ENCODE data around the gene DCBLD1.
"Not testable (repeated sequence)": the region's sequence is repeated elsewhere in the genome, so short reads cannot be mapped to it uniquely, and the experiment has no call there.

The DCBLD1 gene

DNA sequence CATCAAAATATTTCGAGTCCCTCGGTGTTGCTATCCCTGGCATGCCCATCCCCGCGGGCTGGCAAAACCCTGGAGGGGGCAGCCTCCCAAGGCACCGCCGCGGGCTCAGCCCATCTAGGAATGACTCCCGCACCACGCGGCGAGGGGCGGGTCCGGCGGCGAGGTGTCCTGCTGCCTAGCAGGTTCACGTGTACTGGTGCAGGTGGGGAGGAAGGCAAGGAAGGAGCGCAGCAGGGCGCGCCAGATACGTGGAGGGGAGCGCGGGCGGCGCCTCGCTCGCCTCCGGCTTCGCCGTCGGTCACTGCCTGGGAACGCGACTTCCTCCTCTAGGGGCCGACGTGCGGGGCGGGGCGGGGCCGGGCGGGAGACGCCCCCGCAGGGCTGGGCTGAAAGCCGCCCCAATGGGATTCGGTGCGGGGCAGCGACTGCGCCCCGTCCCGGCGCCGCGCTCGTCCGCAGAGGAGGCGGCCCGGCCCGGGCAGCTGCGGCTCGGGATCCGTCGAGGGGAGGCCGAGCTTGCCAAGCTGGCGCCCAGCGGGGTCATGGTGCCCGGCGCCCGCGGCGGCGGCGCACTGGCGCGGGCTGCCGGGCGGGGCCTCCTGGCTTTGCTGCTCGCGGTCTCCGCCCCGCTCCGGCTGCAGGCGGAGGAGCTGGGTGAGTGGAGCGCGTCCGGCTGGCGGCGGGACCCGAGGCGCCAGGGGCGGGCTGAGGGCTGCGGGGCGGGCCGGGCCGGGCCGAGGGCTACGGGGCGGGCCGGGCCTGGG is at the start of gene DCBLD1:
TSS of gene DCBLD1 (plus strand) at position 435 of the 764 bp plus-strand sequence. CDS start at position 543, 108 bp downstream.
- DNase-seq, result peak; percentile 72

- no peak for DNase-seq
Measured at GRCh38 chr6:117440706-117441525, 41.6 kb upstream of the DCBLD1 start.

GRCh38 chr6:117441824-117442264 is 40.6 kb upstream of the DCBLD1 start:
- DNase-seq, result no peak

- not testable (repeated sequence) for DNase-seq
Measured at GRCh38 chr6:117442313-117442712, 40.2 kb upstream of the DCBLD1 start.

DNA sequence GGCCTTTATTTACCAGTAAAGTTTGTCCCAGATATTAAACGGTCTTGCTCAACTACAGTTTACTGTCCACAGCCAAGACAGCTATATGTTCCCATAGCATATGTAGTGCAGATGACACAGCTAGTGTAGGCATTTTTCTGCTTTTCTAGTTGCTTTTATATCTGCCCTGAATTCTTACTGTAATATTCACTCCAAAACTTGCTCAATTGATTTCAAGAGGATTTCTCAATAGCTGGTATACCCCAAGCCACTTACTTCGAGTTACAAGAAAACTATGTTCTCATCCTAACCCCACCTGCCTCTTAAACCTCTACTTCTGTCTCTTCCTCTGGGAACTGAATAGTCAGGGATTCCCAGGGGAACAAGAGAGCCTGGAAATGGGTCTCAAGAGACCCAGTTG is 37.9 kb upstream of the DCBLD1 start:
- DNase-seq, result no peak

GRCh38 chr6:117446861-117447260 is 35.6 kb upstream of the DCBLD1 start:
- no peak for DNase-seq

- DNase-seq, result no peak
Measured at GRCh38 chr6:117448011-117448410, 34.5 kb upstream of the DCBLD1 start.

- no peak for DNase-seq
Measured at GRCh38 chr6:117448732-117449485, 33.6 kb upstream of the DCBLD1 start.

GRCh38 chr6:117449549-117450439 is 32.7 kb upstream of the DCBLD1 start:
- DNase-seq, result peak; percentile 22

DNA sequence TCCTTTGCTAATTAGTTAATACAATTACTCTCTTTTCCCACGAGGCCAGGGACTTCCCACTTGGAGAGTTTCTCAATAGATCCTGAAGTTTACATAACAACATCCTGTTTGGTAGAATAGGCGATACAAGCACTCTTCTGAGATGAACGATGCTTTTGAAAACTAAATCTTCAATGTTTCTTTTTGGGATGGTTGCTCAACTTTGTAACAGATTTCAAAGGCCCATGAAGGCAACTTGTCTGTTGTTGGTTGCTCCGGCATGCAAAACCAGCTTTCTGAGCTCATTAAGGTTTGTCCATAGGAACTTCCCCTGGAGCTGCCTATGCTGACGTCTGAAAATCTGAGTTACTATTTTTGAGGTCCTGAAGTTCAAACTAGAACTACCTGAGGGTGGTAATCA is 30.8 kb upstream of the DCBLD1 start:
- no peak for DNase-seq

GRCh38 chr6:117456250-117456649 is 26.2 kb upstream of the DCBLD1 start:
- DNase-seq, result no peak

DNA sequence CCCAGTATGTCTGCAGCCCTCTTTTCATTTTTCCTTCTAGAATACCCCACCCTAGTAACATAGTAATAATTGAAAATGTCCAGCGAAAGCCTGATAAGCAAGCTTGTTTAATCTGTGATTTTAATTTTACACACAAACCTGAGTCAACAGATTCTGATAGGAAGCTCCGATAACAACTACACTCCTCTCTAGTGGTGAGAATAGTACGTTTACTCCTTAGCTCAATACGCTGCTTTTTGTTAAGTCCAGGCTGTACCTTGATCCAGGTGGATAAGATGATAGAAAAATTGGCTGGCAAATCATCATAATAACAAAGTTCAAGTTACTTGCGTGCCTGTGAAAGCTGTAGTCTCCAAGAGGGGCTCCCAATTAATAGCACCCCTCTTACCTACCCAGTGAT is 25.5 kb upstream of the DCBLD1 start:
- DNase-seq, result no peak

DNA sequence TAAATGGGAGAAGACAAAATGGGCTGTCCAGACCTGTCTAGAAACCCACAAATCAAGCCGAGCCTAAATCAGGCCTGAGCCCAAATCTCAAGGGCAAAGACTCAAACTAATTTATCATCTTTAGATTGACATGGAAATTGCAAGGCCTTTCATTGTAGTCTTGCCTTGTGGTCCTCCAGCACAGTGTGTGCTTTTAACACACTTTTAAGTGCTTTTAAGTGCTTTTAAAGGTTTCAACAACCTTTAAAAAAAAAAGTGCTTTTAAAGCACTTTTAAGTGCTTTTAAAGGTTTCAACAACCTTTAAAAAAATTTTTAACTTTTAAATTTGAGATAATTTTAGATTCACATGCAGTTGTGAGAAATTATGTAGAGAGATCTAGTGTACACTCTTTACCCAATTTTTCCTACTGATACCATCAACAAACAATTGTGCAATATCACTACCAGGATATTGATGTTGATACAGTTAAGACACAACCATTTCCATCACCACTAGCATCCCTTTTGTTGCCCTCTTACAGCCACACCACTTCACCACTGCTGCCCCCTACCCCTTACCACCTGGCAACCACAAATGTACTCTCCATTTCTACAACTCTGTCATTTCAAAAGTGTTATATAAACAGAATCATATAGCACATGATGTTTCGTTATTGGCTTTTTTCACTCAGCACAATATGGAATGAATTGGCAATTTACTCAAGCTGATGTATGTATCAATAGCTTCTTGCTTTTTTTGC is 23.1 kb upstream of the DCBLD1 start:
- no peak for DNase-seq

DNA sequence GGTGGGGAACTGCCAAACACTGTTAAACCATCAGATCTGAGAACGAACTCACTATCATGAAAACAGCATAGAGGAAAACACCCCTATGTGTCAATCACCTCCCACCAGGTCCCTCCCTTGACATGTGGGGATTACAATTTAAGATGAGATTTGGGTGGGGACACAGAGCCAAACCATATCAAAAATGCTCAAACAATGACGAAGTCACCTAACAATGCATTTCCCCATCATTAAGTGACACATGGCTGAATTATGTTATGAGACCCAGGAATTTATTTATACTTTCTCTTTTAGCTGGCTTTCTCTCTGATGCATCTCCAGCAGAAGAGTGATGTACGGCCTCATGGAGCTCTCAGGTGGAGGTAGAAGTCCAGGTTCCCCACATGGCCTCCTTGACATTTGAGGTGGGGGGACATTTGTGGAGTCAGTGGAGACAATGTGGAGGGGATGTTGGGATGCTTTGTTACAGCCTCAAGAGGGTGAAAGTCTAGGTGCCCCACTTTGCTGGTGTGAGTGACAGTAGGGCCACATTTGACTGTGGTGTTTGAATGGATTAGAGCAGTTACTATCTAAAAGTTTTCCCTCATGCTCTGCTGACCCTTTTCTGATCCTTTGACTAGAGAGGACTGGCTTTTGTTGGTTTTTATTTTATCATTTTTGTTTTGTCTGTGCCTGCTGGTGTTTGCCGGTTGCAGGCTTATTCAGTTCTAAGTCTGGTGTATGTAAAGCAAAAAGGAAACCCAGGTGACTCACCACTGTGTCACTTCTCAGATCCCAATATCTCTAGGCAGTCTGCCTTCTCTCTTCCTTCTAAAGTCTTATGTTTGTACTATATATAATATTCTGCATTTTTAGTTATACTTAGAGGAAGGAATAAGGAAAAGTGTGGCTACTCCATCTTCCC is 18.5 kb upstream of the DCBLD1 start:
- DNase-seq, result no peak

GRCh38 chr6:117464700-117465099 is 17.8 kb upstream of the DCBLD1 start:
- no peak for DNase-seq

DNA sequence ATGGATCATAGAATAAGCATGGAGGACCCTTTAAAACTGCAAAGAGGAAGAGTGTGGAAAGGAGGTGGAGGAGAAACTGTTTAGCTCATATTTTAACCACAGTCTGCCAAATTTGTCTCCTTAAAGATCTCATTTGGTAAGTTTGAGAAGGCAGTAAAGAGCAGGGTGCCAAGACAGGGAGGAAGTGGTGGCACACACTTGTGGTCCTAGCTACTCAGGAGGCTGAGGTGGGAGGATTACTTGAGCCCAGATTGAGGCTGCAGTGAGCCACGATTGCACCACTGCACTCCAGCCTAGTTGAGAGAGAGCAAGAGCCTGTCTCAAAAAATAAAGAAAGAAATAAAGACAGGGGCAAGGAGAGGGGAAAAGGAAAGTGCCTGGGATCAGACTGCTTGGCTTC is 16.8 kb upstream of the DCBLD1 start:
- DNase-seq, result no peak

DNA sequence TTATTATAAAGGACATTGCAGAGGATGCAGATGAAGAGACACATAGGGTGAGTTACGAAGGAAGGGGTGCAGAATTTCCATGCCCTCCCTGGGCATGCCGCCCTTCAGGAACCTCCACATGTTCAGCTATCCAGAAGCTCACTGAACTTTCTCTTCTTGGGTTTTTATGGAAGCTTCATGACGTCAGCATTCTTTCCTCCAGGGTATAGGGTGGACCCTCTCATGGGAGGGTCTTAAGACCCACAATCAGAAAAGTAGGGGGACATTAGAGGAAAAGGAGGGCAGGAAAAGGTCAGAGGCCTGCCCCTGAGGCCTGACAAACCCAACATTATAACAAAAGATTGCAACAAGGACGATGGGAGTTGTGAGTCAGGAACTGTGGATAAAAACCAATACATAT is 14.6 kb upstream of the DCBLD1 start:
- DNase-seq, result no peak

- DNase-seq, result not testable (repeated sequence)
Measured at GRCh38 chr6:117468527-117468926, 13.9 kb upstream of the DCBLD1 start.

- peak; percentile 13 for DNase-seq
Measured at GRCh38 chr6:117469356-117469755, 13.1 kb upstream of the DCBLD1 start.

DNA sequence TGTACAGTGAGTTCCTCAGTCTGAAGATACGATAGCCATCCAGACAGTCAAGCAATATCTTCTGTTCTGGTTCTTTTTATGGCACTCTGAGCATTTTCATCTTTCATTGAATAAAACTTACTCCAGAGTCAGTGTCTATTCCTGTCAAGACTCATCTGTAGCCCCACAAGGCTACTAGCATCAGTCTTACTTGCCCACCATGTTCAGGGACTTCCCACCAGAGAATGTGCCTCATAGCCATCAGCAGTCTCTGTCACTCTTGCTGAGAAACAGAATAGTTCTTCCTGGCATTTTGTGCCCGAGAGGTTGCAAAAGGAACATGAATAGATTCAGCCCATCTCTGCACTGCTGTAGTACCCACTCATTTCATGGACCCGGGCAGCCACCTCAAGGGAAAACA is 12.7 kb upstream of the DCBLD1 start:
- no peak for DNase-seq
